Colonic mucosa (tissue), 4 donors: ENCODE data around the gene AMH. TPM values are rescaled to one million over a fixed set of nuclear protein-coding genes. Genes with fewer than 3 reads are reported as not detected.

ENCODE experiments used
- DNase-seq: peaks from one replicate; pipeline ENCODE4 v3.0.0-alpha.2; 2020
- H3K27ac ChIP-seq: fragments of 200-600 bp; one replicate; pipeline ENCODE4 v1.8.0; 2021
- H3K27me3 ChIP-seq: fragments of 200-600 bp; one replicate; pipeline ENCODE4 v1.8.0; 2021
- H3K36me3 ChIP-seq: fragments of 200-600 bp; one replicate; pipeline ENCODE4 v1.8.0; 2021
- H3K4me1 ChIP-seq: fragments of 200-600 bp; one replicate; pipeline ENCODE4 v1.8.0; 2021; ENCODE audit warnings: mild to moderate bottlenecking
- H3K4me3 ChIP-seq: fragments of 200-600 bp; one replicate; pipeline ENCODE4 v1.8.0; 2021
- H3K9ac ChIP-seq, 2 donors: one replicate each; pipeline ENCODE4 v1.7.0; 2013; ENCODE audit warnings: control low read depth in 2 of 2, low read depth in 2 of 2, low read length in 2 of 2
- H3K9me3 ChIP-seq: fragments of 200-600 bp; one replicate; pipeline ENCODE4 v1.8.0; 2021
- CTCF ChIP-seq: fragments of 200-600 bp; IDR thresholded peaks from one replicate; pipeline ENCODE4 v1.8.0; 2022; ENCODE audit warnings: antibody characterized with exemption, mild to moderate bottlenecking
- intact Hi-C: fragments of 100-400 bp; cut with DNase I; formaldehyde crosslinking; loops from one replicate; pipeline ENCODE4 v1.14.1; 2022
- total RNA-seq, 2 donors: library from RNA; stranded (reverse); fragmentation: NEBNext Ultra II Directional in 1 of 2; extraction: Animal tissue kit (Norgen Biotek cat#: 25700) in 1 of 2; gene quantifications; one replicate each; pipeline ENCODE4 v1.2.1, GENCODE V29; 2021
- donor health status: healthy.
- donor health status: DM: no; HTN: no; CAD: no.
- donor health status: DM: no; HTN: no; CAD: no.

The AMH gene
- total RNA-seq, 2 donors from 2014 or later = 0.90 to 5.1 TPM

- no peak for DNase-seq
- Histone ChIP-seq H3K27me3 (no peaks in the 10 kb centered on the region), H3K4me1 (no peaks in the 10 kb centered on the region), H3K27ac (no peak overlapping the region), H3K36me3 (peaks cover 4% of the 10 kb centered on the region), H3K4me3 (no peak overlapping the region), H3K9ac (no peak overlapping the region), H3K9me3 (no peaks in the 10 kb centered on the region)
- intact Hi-C loops = no loop called here
- no peak for TF ChIP-seq CTCF
Measured at GRCh38 chr19:2226840-2227360, 22.2 kb upstream of the AMH start.

GRCh38 chr19:2227415-2228156 is 21.5 kb upstream of the AMH start:
- no peak overlapping the region for H3K27ac ChIP-seq
- no peak overlapping the region for H3K9ac ChIP-seq
- H3K36me3 ChIP-seq = peaks cover 4% of the 10 kb centered on the region
- no peaks in the 10 kb centered on the region for H3K27me3 ChIP-seq
- no peaks in the 10 kb centered on the region for H3K4me1 ChIP-seq
- no peak overlapping the region for H3K4me3 ChIP-seq
- no peaks in the 10 kb centered on the region for H3K9me3 ChIP-seq
- no peak for TF ChIP-seq CTCF
- intact Hi-C loops = no loop called here
- no peak for DNase-seq

GRCh38 chr19:2228157-2229030 is 20.7 kb upstream of the AMH start:
- peaks cover 4% of the 10 kb centered on the region for H3K36me3 ChIP-seq
- H3K4me1 ChIP-seq = no peaks in the 10 kb centered on the region
- DNase-seq = no peak
- H3K27me3 ChIP-seq = no peaks in the 10 kb centered on the region
- H3K9me3 ChIP-seq = no peaks in the 10 kb centered on the region
- H3K9ac ChIP-seq = no peak overlapping the region
- intact Hi-C loops = no loop called here
- no peak for TF ChIP-seq CTCF
- no peak overlapping the region for H3K27ac ChIP-seq
- no peak overlapping the region for H3K4me3 ChIP-seq

- TF ChIP-seq CTCF = no peak
Measured at GRCh38 chr19:2229103-2230032, 19.8 kb upstream of the AMH start.

More at GRCh38 chr19:2229103-2230032, 19.8 kb upstream of the AMH start:
- DNase-seq = no peak
- H3K27ac ChIP-seq = no peak overlapping the region
- no peak overlapping the region for H3K9ac ChIP-seq
- no peaks in the 10 kb centered on the region for H3K4me1 ChIP-seq
- peaks cover 4% of the 10 kb centered on the region for H3K36me3 ChIP-seq
- H3K4me3 ChIP-seq = no peak overlapping the region
- intact Hi-C loops = loop anchor here (10.0 kb wide), 1 partner anchor 65 kb away; the partner anchor contains the start of gene DOT1L
- H3K9me3 ChIP-seq = no peaks in the 10 kb centered on the region
- no peaks in the 10 kb centered on the region for H3K27me3 ChIP-seq
